ENCODE data around the gene CDH24. TPM values are rescaled to one million over a fixed set of nuclear protein-coding genes. Genes with fewer than 3 reads are reported as not detected.

The CDH24 gene
- polyA plus RNA-seq, 1 donor from 2014 or later: 31.7 TPM

DNA sequence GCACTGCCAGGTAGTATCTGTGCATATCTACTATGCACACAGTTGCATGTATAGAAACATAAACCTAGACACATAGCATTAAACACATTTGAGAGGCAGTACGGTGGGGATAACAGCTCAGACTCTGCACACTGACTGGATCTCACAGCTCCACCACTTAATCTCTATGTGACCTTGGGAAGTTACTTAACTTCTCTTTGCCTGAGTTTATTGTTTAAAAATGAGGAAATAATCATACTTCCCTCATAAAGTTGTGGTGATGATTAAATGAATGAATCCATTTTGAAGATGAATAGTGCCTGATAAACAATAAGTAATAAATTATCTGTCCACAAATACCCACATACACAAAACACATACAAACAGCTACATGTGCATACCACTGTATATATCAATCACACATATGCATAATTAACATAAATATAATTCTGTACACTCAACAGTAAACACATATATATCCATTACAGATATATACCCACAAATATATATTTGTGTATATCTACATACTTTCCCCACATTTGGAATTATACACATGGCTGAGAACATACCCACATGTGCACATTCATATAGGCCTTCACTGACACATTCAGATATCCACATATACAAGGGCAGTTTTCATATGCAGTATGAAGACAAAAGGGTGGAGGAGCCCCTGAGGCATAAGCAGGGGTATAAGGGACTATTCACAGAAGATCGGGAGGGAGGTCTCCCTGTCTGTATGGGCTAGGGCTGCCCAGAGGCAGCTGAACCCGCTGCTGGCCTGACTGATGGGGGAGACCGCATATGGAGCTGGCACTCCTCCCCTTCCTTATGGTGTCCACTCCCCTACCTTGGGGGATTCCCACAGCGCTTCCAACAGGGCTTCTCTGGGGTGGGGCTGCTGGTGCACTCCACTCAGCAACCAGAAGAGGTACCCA is 5.9 kb downstream of the CDH24 start:
- no peaks in the 10 kb centered on the region for H3K36me3 ChIP-seq (ENCODE audit: insufficient read depth, low read length)
- no peak overlapping the region for H3K4me2 ChIP-seq (ENCODE audit: low read length)
- no peaks in the 10 kb centered on the region for H3K9me2 ChIP-seq (ENCODE audit: insufficient read depth, low read length)
- no peak overlapping the region for H3K9ac ChIP-seq (ENCODE audit: low read length)
- H3K9me3 ChIP-seq (ENCODE audit: low read length): no peaks in the 10 kb centered on the region
- no peaks in the 10 kb centered on the region for H4K20me1 ChIP-seq (ENCODE audit: insufficient read depth)
- H3K79me2 ChIP-seq (replicated peaks; ENCODE audit: insufficient read depth, low read length): peaks cover 6% of the 10 kb centered on the region
- H3F3A ChIP-seq (ENCODE audit: insufficient read depth, low read length, poor library complexity, severe bottlenecking): no peaks in the 10 kb centered on the region
- H3K4me3 ChIP-seq (ENCODE audit: low read length): no peak overlapping the region
- no peak for TF ChIP-seq MXI1 (conservative IDR thresholded peaks at IDR 0.05; ENCODE audit: poor library complexity, severe bottlenecking)
- no peaks in the 10 kb centered on the region for H3K27me3 ChIP-seq (ENCODE audit: insufficient read depth, low read depth, low read length)
- no peak overlapping the region for H3K27ac ChIP-seq (ENCODE audit: low read length)
- H2AFZ ChIP-seq (ENCODE audit: low read depth, low read length): no peak overlapping the region

DNA sequence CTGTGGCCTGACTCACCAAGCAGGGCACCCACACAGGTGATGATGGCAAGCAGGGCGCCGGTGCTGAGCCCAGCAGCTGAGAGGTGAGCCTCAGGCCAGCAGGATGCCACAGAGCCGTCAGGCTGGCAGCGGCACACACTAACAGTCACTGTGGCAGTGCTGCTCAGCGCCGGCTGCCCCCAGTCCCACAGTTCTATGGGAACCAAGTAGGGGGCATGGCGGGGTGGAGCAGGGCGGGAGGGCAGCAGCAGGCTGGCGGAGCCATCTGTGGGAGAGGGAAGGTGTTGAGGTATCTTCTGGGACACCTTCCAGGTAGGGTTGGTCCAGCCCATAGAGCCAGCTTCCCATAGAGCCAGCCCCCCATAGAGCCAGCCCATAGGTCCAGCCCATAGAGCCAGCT is 8.3 kb downstream of the CDH24 start:
- Histone ChIP-seq H3K9ac (ENCODE audit: low read length) (no peak overlapping the region), H3K27me3 (ENCODE audit: insufficient read depth, low read depth, low read length) (no peaks in the 10 kb centered on the region), H3K27ac (ENCODE audit: low read length) (no peak overlapping the region), H2AFZ (ENCODE audit: low read depth, low read length) (no peak overlapping the region), H3F3A (ENCODE audit: insufficient read depth, low read length, poor library complexity, severe bottlenecking) (no peaks in the 10 kb centered on the region), H3K79me2 (replicated peaks; ENCODE audit: insufficient read depth, low read length) (no peaks in the 10 kb centered on the region), H3K36me3 (ENCODE audit: insufficient read depth, low read length) (no peaks in the 10 kb centered on the region), H3K4me3 (ENCODE audit: low read length) (no peak overlapping the region), H3K4me2 (ENCODE audit: low read length) (no peak overlapping the region), H4K20me1 (ENCODE audit: insufficient read depth) (no peaks in the 10 kb centered on the region), H3K9me3 (ENCODE audit: low read length) (no peaks in the 10 kb centered on the region), H3K9me2 (ENCODE audit: insufficient read depth, low read length) (no peaks in the 10 kb centered on the region)
- TF ChIP-seq TAF1 (IDR thresholded peaks at IDR 0.05; ENCODE audit: low read depth) (no peak), EZH2 (IDR thresholded peaks at IDR 0.05; ENCODE audit: borderline replicate concordance, insufficient read depth, low read length, poor library complexity, severe bottlenecking) (no peak), CTCF (IDR thresholded peaks at IDR 0.05; ENCODE audit: poor library complexity, severe bottlenecking) (no peak), MXI1 (conservative IDR thresholded peaks at IDR 0.05; ENCODE audit: poor library complexity, severe bottlenecking) (no peak), RAD21 (conservative IDR thresholded peaks at IDR 0.05) (no peak), POLR2AphosphoS5 (IDR thresholded peaks at IDR 0.05) (no peak), REST (IDR thresholded peaks at IDR 0.05; ENCODE audit: borderline replicate concordance) (no peak), EP300 (conservative IDR thresholded peaks at IDR 0.05; ENCODE audit: poor library complexity, severe bottlenecking) (no peak), SMC3 (conservative IDR thresholded peaks at IDR 0.05; ENCODE audit: poor library complexity) (no peak)
